ENCODE data around the gene NEDD4L. TPM values are rescaled to one million over a fixed set of nuclear protein-coding genes. Genes with fewer than 3 reads are reported as not detected.
"Not testable (repeated sequence)": the region's sequence is repeated elsewhere in the genome, so short reads cannot be mapped to it uniquely, and the experiment has no call there.

NEDD4L gene
- total RNA-seq, 2 experiments from 2014 or later: 3.7 to 4.2 TPM

- POLR2A ChIA-PET: no interaction called here
- CTCF ChIA-PET: no interaction called here
Measured at GRCh38 chr18:58049000-58049688, 5.1 kb downstream of the NEDD4L start.

GRCh38 chr18:58050963-58051362, 6.9 kb downstream of the NEDD4L start:
- CTCF ChIA-PET, POLR2A ChIA-PET: not testable (repeated sequence)

- POLR2A ChIA-PET: no interaction called here
Measured at GRCh38 chr18:58051765-58052460, 7.9 kb downstream of the NEDD4L start.

GRCh38 chr18:58052960-58053359, 8.9 kb downstream of the NEDD4L start:
- POLR2A ChIA-PET: no interaction called here
- CTCF ChIA-PET: no interaction called here

More at GRCh38 chr18:58051765-58052460, 7.9 kb downstream of the NEDD4L start:
- CTCF ChIA-PET: no interaction called here

GRCh38 chr18:58054041-58054781, 10.2 kb downstream of the NEDD4L start:
- POLR2A ChIA-PET: no interaction called here
- CTCF ChIA-PET: interaction anchor here (1.7 kb wide), 1 partner anchor 11 kb away, joined by 5 read pairs; the partner anchor contains the start of gene NEDD4L

- ChIA-PET POLR2A (no interaction called here), CTCF (no interaction called here)
Measured at GRCh38 chr18:58055890-58056558, 12.0 kb downstream of the NEDD4L start.

- ChIA-PET CTCF (no interaction called here), POLR2A (no interaction called here)
Measured at GRCh38 chr18:58056852-58057251, 12.8 kb downstream of the NEDD4L start.

- CTCF ChIA-PET: no interaction called here
- POLR2A ChIA-PET: no interaction called here
Measured at GRCh38 chr18:58057291-58057965, 13.4 kb downstream of the NEDD4L start.

GRCh38 chr18:58058720-58059119, 14.7 kb downstream of the NEDD4L start:
- ChIA-PET POLR2A (no interaction called here), CTCF (no interaction called here)

GRCh38 chr18:58060254-58060653, 16.2 kb downstream of the NEDD4L start:
- ChIA-PET POLR2A (no interaction called here), CTCF (no interaction called here)

GRCh38 chr18:58061349-58061748, 17.3 kb downstream of the NEDD4L start:
- POLR2A ChIA-PET: no interaction called here
- CTCF ChIA-PET: no interaction called here

- CTCF ChIA-PET: interaction anchor here (1.4 kb wide), 1 partner anchor 57 kb away, joined by 4 read pairs; no protein-coding TSS in a partner anchor
- POLR2A ChIA-PET: no interaction called here
Measured at GRCh38 chr18:58064406-58064998, 20.5 kb downstream of the NEDD4L start.

GRCh38 chr18:58065956-58066355, 21.9 kb downstream of the NEDD4L start:
- POLR2A ChIA-PET: no interaction called here
- CTCF ChIA-PET: no interaction called here

- CTCF ChIA-PET: interaction anchor here (0.6 kb wide), 1 partner anchor 10 kb away, joined by 5 read pairs; no protein-coding TSS in a partner anchor
- POLR2A ChIA-PET: no interaction called here
Measured at GRCh38 chr18:58067601-58068000, 23.6 kb downstream of the NEDD4L start.

- ChIA-PET POLR2A (no interaction called here), CTCF (no interaction called here)
Measured at GRCh38 chr18:58069099-58069498, 25.1 kb downstream of the NEDD4L start.

- ChIA-PET POLR2A (no interaction called here), CTCF (no interaction called here)
Measured at GRCh38 chr18:58069721-58070292, 25.8 kb downstream of the NEDD4L start.

GRCh38 chr18:58076052-58076451, 32.0 kb downstream of the NEDD4L start:
- CTCF ChIA-PET: interaction anchor here (1.0 kb wide), 1 partner anchor 164 kb away, joined by 4 read pairs; no protein-coding TSS in a partner anchor
- POLR2A ChIA-PET: no interaction called here

- CTCF ChIA-PET: interaction anchor here (0.6 to 1.1 kb wide), 2 partner anchors 10 to 163 kb away, joined by 3 to 5 read pairs; no protein-coding TSS in a partner anchor
- POLR2A ChIA-PET: no interaction called here
Measured at GRCh38 chr18:58077329-58077728, 33.3 kb downstream of the NEDD4L start.

Data from activated CD8-positive, alpha-beta memory T cell treated with anti-CD3 and anti-CD28 coated beads for 36 hours (primary cell).